Measurements from ENCODE around the gene COPA.

The COPA gene

GRCh38 chr1:160264795-160265307 is 78.2 kb downstream of the COPA start:
- DNase-seq, result no peak

DNA sequence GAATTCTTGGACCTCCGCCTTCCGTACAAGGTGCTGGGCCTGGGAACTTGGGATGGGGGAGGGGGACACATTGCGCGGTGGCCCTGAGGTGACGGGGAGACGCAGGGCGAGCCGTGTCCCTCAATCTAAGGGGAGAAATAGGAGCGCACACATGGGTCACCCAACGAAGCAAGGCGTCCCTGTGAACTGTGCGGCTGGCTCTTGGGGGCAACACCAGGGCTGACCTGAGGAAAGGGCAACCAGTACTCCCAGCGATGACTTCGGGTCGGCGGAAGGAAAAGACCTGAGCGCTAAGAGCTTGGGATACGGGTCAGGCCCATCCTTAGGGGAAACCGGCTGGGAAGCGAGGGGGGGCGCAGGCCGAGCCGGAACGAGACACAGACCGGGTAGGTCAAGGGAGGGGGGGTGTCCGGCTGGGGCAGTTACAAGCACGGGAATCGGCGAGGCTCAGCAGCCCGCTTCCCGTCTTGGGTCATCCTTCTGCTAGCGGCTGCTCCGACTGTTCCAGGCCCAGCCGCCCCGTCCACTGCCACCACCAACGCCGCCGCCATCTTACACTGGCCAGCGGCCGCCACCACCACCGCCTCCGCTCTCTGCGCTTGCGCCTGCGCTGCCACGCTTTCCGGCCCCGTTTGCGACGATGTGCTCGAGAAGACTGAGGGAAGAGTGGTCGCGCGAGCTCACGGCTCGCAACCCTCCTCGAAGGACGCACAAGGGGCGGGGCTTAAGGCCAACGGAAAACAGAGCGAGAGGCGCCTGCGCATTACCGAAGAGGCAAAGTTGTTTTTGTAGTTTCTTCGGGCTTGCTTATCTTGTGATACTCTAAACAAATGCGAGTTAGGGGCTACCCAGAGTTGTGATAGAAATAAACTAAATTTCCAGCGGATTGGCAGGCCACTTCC is 80.9 kb downstream of the COPA start, which contains the start of gene DCAF8:
Gene DCAF8, minus strand, starts transcription at position 657 of the 902 bp plus-strand sequence. CDS start 18,541 bp downstream, outside the sequence.
- peak; percentile 99 for DNase-seq

DNA sequence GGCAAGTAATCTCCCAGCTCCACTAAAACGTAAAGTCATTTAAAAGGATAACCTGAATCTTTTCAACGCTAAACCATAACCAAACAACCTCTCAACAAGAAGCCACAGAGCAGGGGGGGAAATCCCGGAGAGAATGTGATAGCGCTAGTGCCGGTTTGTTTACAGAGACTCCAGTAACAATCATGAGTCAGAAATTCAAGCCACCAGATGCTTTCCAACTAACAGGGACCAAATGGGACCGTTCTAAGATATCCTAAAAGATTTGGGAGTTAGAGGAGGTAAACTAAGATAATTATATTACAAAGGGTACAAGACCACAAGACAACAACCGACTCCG is 81.5 kb downstream of the COPA start:
- DNase-seq, result peak; percentile 75

DNA sequence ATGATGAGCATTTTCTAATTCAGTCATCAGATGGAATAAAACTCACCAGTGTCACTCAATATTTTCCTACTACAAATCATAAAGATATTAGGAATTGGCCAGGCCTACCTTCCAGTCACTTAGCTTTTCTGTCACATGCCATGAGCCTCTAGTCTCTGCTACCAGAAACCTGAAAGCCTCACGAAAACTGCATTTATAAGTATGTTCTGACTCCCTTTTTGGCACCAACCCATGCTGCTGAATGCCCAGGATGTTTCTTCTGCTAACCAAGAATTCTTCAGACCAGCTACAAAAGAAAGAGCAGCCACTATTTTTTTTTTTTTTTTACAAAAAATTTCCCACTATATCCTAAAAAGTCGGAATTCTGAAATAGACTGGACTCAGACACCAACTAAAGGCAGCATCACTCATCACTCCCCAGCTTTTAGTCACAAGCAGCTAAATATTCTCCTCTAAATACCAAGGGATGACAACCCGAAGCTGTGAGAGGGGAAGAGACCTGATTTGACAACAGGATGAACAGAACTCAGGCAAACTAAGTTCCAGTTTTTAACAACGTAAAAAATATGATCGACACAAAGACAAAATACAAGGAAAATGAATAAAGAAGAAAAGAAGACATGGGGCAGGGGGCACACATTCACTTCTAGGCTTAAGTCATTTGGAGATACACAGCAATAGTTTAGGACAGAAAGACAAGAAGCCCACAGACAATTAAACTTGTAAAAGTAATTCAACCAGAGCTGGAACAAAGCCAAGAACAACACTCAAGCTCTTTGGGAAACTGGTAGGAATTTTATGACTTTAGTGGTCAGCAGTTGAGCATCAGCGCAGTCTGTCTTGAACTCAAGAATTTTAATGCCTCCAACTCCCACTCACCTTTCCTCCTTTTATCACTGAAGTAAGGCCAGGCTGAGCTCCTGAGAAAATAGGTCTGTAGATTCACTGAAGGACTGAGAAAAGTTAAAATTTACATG is 82.4 kb downstream of the COPA start:
- DNase-seq, result no peak

DNA sequence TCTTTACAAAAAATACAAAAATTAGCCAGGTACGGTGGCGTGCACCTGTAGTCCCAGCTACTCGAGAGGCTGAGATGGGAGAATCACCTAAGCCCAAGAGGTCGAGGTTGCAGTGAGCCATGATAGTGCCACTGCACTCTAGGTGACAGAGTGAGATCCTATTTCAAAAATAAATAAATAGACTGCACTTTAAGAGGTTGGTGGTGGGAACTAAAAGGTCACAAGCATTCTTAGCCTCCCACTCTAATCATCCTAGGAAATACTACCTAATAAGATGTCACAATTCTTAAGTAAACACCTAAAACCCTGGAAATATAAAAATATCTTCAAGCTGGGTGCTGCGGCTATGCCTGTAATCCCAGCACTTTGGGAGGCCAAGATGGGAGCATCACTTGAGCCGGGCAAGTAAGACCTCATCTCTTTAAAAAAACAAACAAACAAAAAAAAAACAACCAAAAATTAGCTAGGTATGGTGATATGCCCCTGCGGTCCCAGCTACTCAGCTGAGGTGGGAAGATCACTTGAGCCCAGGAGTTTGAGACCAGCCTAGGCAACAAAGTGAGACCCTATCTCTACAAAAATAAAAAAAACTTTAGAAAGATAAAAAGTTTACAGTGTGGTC is 84.8 kb downstream of the COPA start:
- no peak for DNase-seq

- DNase-seq, result no peak
Observed at GRCh38 chr1:160257411-160258015, 85.5 kb downstream of the COPA start.

GRCh38 chr1:160256396-160257046 is 86.5 kb downstream of the COPA start:
- DNase-seq, result no peak

- no peak for DNase-seq
Observed at GRCh38 chr1:160255781-160256300, 87.2 kb downstream of the COPA start.

- peak; percentile 67 for DNase-seq
Observed at GRCh38 chr1:160251687-160252526, 91.1 kb downstream of the COPA start.

GRCh38 chr1:160251011-160251410 is 92.0 kb downstream of the COPA start:
- no peak for DNase-seq

DNA sequence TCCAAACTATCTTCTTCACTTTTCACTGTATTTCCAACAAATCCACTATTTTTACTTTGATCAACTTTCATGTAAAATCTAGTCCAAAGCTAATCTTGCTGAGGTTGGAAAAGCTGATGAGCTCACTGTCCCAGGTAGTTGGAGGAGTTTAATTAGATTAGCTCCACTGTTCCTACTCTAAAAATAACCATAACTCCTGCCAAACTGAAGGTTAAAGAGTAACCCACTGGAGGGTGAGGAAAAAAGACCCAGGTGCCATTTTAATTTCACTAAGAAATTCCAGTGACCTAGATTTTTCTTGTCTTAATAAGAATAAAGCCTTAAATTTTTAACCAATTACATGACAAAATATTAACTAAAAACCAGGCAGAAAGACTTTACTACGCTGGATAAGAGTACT is 96.0 kb downstream of the COPA start:
- no peak for DNase-seq

DNA sequence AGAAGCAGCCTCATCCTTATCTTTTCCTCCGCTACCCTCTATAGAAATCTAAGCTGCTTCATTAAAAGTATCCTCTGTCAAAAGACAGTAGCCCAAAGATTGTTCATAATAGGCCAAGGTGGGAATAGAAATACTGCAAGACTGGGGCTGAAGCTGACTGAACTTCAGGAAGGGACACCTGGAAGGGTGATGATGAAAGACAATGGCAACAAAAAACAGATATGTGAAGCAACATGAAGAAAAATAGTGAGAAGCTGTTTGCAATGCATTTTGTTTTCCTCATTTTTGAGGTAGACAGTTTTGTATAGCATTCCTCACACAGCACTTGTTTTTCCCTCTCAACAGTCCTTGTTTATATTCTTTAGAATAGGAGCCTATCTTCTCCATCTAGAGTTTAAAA is 97.6 kb downstream of the COPA start:
- DNase-seq, result no peak

DNA sequence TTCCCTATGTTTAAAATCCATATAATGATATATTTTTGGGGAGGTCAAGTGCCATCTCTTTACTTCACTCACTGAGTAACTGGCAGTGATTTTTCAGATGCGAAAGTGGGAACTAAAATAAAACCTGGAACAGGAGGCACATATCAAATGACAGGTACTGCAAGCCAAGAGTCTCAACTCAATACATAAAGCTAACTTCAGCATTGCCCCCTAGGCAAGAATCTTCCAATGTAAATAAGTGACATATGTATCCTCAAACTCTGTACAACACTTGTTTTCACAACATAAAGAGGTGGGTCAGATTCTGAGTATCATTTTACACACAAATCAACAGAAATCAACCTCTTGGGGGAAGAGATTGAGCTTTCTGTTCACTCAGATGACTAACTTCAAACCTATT is 98.8 kb downstream of the COPA start:
- no peak for DNase-seq

DNA sequence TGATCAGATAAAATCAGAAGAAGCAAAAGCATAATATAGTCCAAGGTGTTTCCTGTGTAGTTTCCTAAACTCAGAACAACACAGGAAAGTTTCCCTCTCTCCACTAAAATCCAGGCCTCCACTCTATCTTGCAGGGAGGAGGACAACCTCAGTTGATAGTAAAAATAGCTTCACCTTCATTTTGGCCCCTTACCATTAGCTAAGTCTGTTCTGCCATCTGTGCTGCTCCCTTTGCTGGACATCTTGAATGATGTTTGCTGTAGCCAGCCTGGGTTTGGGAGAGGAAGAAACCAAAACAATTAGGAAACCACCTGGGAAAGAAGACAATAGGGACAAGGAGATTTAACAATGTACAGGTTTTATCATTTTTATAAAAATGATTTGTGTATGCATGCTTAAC is 99.3 kb downstream of the COPA start:
- no peak for DNase-seq

GRCh38 chr1:160239582-160240299 is 103.3 kb downstream of the COPA start:
- DNase-seq, result no peak

Measured in CD4-positive, alpha-beta T cell treated with Interleukin-6 for 4 hours (primary cell).